RWPE2 (cell line): ENCODE results near the gene AGR2.

Experiments used
- ATAC-seq: fragments of 200-7000 bp; cut with Tn5 transposase; 3 replicates; pipeline ENCODE4 v1.9.1; 2021; ENCODE audit warnings: low read depth
- DNase-seq: peaks from one replicate; pipeline ENCODE4 v3.0.0-alpha.2; 2020; ENCODE audit warnings: low spot score
- H3K27ac ChIP-seq: fragments of 450-650 bp; 2 replicates; pipeline ENCODE4 v1.5.1; 2017; ENCODE audit warnings: mild to moderate bottlenecking; ENCODE audit not compliant: poor library complexity, severe bottlenecking
- H3K27me3 ChIP-seq: fragments of 250-450 bp; sonication (Bioruptor Pico); 2 replicates; pipeline ENCODE4 v1.5.1; 2021; ENCODE audit warnings: mild to moderate bottlenecking, moderate library complexity; ENCODE audit not compliant: insufficient read depth, poor library complexity, severe bottlenecking
- H3K36me3 ChIP-seq: fragments of 250-450 bp; sonication (Bioruptor Pico); 2 replicates; pipeline ENCODE4 v1.5.1; 2020; ENCODE audit warnings: low read depth, mild to moderate bottlenecking, moderate library complexity
- H3K4me1 ChIP-seq: fragments of 250-450 bp; sonication (Bioruptor Pico); 2 replicates; pipeline ENCODE4 v1.5.1; 2021; ENCODE audit warnings: mild to moderate bottlenecking, moderate library complexity; ENCODE audit not compliant: insufficient read depth, poor library complexity, severe bottlenecking
- H3K4me3 ChIP-seq: fragments of 250-450 bp; sonication (Bioruptor Pico); 2 replicates; pipeline ENCODE4 v1.5.1; 2021; ENCODE audit warnings: mild to moderate bottlenecking, moderate library complexity; ENCODE audit not compliant: severe bottlenecking
- H3K9me3 ChIP-seq: fragments of 250-450 bp; sonication (Bioruptor Pico); 2 replicates; pipeline ENCODE4 v1.5.1; 2021; ENCODE audit warnings: mild to moderate bottlenecking, moderate library complexity; ENCODE audit not compliant: severe bottlenecking
- TF ChIP-seq, protein P1 (sequence below): fragments of 450-650 bp; IDR thresholded peaks from one replicate; pipeline ENCODE4 v1.5.1; 2017; ENCODE audit warnings: mild to moderate bottlenecking, moderate library complexity; ENCODE audit not compliant: poor library complexity, severe bottlenecking

The AGR2 gene

GRCh38 chr7:16810112-16810511, 5.3 kb upstream of the AGR2 start:
- no peaks in the 10 kb centered on the region for H3K27me3 ChIP-seq
- ATAC-seq (no peak), DNase-seq (no peak)
- H3K36me3 ChIP-seq: no peaks in the 10 kb centered on the region
- no peak overlapping the region for H3K4me3 ChIP-seq
- peaks cover 26% of the 10 kb centered on the region for H3K4me1 ChIP-seq
- no peak overlapping the region for H3K27ac ChIP-seq
- H3K9me3 ChIP-seq: no peaks in the 10 kb centered on the region
- TF ChIP-seq, protein P1, sequence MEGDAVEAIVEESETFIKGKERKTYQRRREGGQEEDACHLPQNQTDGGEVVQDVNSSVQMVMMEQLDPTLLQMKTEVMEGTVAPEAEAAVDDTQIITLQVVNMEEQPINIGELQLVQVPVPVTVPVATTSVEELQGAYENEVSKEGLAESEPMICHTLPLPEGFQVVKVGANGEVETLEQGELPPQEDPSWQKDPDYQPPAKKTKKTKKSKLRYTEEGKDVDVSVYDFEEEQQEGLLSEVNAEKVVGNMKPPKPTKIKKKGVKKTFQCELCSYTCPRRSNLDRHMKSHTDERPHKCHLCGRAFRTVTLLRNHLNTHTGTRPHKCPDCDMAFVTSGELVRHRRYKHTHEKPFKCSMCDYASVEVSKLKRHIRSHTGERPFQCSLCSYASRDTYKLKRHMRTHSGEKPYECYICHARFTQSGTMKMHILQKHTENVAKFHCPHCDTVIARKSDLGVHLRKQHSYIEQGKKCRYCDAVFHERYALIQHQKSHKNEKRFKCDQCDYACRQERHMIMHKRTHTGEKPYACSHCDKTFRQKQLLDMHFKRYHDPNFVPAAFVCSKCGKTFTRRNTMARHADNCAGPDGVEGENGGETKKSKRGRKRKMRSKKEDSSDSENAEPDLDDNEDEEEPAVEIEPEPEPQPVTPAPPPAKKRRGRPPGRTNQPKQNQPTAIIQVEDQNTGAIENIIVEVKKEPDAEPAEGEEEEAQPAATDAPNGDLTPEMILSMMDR: no peak

DNA sequence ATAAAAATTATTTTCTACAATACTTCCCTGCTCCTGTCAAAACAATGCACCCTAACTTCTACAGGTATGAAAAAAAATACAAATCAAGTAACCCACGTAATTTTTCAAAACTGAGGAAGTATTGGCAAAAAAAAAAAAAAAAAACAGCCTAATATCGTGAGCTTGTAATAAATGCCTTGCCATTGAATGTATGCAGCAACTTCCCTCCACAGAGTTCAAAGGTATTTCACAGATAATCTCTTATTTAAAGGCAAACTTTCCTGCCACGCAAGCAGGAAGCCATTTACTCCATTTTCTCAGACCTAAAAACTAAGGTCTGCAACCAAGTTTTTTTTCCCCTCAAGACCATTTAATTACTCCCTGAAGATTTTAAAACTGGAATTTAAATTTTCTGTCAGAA, 642 bp upstream of the AGR2 start:
- Histone ChIP-seq H3K36me3 (peaks cover 15% of the 10 kb centered on the region), H3K4me1 (peaks cover 25% of the 10 kb centered on the region), H3K9me3 (no peaks in the 10 kb centered on the region), H3K27ac (peak overlapping the region; percentile 80), H3K4me3 (no peak overlapping the region), H3K27me3 (no peaks in the 10 kb centered on the region)
- ATAC-seq: no peak
- TF ChIP-seq, protein P1: no peak
- DNase-seq: no peak

DNA sequence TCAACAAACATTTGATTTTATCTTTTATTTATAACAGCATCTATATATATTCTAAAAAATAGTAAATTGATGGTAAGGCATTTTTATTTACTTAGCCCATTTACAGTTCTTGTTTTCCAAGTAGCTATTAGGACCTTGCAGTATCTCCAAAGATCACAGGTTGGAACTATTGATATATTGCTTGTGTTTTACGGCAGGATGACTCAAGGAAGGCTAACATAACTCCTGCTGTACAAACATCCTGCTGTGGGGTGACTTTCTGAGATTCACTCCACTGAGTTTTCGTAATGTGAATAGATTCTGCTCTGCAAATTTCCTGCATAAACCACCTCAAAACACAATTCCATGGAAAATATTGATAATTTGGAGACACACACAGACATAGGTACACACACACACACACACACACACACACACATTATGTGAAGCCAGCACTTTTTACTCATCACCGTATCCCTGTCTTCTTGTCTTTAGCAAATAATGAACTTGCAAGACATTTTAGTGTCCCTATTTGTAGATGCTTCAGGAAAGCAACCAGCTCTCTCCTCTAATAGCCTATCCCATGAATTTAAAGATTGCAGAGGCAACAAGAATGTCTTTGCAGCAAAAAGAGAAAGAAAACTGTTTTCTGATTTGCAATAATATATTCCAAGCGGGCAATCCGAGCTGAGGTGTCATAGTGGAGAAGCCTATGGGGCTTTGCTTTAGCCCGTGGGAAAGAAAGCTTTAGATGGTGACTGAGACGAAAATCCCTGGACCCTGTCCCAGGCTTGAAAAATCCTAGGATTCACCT, 722 bp downstream of the AGR2 start:
- Histone ChIP-seq H3K27ac (peak overlapping the region; percentile 80), H3K36me3 (peaks cover 29% of the 10 kb centered on the region), H3K4me3 (peak overlapping the region; percentile 32), H3K9me3 (no peaks in the 10 kb centered on the region), H3K4me1 (peaks cover 25% of the 10 kb centered on the region), H3K27me3 (no peaks in the 10 kb centered on the region)
- DNase-seq: no peak
- peak; percentile 49 for ATAC-seq
- TF ChIP-seq, protein P1: no peak

- H3K4me3 ChIP-seq: peak overlapping the region; percentile 32
- H3K4me1 ChIP-seq: peaks cover 25% of the 10 kb centered on the region
- peak overlapping the region; percentile 80 for H3K27ac ChIP-seq
Observed at GRCh38 chr7:16803125-16803524, 1.7 kb downstream of the AGR2 start.

More at GRCh38 chr7:16803125-16803524, 1.7 kb downstream of the AGR2 start:
- no peaks in the 10 kb centered on the region for H3K9me3 ChIP-seq
- ATAC-seq: no peak
- TF ChIP-seq, protein P1: no peak
- H3K36me3 ChIP-seq: peaks cover 38% of the 10 kb centered on the region
- H3K27me3 ChIP-seq: no peaks in the 10 kb centered on the region
- DNase-seq: no peak
